22Rv1 (cell line): ENCODE measurements around the gene ARAP1.

ENCODE experiments used
- H3K27ac ChIP-seq: fragments of 450-650 bp; 2 replicates; pipeline ENCODE4 v1.5.1; 2017
- CTCF ChIP-seq: fragments of 450-650 bp; IDR thresholded peaks from 2 replicates; pipeline ENCODE4 v1.5.1; 2017; ENCODE audit warnings: mild to moderate bottlenecking
- ZFX ChIP-seq: fragments of 450-650 bp; IDR thresholded peaks from 2 replicates; pipeline ENCODE4 v1.6.1; 2017; ENCODE audit warnings: antibody characterized with exemption, borderline replicate concordance

Gene ARAP1

DNA sequence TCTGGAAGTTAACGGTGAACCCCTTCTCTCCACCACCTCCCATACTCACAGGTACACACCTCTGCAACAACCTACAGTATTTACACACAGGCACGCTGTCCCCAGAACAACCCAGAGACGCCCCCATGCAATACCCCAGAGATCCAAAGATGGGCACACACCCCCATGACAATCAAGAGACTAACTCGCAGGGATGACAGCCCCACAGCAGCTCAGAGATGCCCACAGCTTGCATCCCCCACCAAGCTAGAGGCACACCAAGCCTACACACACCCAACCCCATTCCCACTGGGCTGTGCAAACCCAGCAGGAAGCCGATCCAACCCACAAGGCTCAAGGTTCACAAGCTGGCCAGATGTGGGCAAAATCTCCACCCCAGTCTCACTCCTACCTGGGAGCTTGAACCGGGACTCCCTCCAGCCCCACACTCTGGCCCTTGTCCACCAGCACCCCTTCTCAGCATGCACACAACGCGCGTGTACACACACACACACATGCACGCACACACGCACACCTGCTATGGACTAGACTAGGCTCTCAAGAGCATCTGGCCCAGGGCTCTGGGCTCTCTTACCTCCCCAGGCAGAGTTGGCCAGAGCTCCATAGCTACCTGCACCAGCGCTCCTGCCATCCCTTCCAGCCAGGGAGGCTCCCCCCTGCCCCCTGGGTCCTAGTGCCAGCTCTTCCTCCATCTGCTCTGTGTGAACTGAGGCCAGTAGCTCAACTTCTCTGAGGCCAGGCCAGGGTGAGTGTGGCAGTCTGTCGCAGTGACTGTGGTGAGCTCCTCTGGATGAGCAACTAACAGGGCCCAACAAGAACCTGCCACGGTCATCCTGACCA is 30.1 kb upstream of the ARAP1 start:
- peak overlapping the region; percentile 98 for H3K27ac ChIP-seq
- TF ChIP-seq ZFX, result no peak
- TF ChIP-seq CTCF, result no peak

GRCh38 chr11:72781313-72782080 is 29.3 kb upstream of the ARAP1 start:
- H3K27ac ChIP-seq, result peak overlapping the region; percentile 98

DNA sequence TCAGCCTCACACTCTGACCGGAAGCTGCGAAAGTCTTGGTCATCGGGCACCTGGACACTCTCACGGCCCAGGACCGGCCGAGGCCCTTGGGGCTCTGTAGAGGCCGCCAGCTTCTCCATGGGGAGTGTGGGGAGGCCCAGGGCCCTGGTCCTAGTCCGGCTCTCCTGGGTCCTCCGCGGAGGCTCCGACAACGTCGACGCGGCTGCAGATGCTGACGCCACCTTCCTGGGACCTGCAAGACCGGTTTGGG is 28.8 kb upstream of the ARAP1 start:
- TF ChIP-seq ZFX (no peak), CTCF (no peak)
- peak overlapping the region; percentile 98 for H3K27ac ChIP-seq

More at GRCh38 chr11:72781313-72782080, 29.3 kb upstream of the ARAP1 start:
- no peak for TF ChIP-seq CTCF
- TF ChIP-seq ZFX, result no peak

GRCh38 chr11:72780296-72781062 is 28.3 kb upstream of the ARAP1 start:
- peak overlapping the region; percentile 98 for H3K27ac ChIP-seq
- TF ChIP-seq CTCF (no peak), ZFX (no peak)

GRCh38 chr11:72779495-72780128 is 27.4 kb upstream of the ARAP1 start:
- peak overlapping the region; percentile 98 for H3K27ac ChIP-seq
- no peak for TF ChIP-seq ZFX
- TF ChIP-seq CTCF, result no peak

DNA sequence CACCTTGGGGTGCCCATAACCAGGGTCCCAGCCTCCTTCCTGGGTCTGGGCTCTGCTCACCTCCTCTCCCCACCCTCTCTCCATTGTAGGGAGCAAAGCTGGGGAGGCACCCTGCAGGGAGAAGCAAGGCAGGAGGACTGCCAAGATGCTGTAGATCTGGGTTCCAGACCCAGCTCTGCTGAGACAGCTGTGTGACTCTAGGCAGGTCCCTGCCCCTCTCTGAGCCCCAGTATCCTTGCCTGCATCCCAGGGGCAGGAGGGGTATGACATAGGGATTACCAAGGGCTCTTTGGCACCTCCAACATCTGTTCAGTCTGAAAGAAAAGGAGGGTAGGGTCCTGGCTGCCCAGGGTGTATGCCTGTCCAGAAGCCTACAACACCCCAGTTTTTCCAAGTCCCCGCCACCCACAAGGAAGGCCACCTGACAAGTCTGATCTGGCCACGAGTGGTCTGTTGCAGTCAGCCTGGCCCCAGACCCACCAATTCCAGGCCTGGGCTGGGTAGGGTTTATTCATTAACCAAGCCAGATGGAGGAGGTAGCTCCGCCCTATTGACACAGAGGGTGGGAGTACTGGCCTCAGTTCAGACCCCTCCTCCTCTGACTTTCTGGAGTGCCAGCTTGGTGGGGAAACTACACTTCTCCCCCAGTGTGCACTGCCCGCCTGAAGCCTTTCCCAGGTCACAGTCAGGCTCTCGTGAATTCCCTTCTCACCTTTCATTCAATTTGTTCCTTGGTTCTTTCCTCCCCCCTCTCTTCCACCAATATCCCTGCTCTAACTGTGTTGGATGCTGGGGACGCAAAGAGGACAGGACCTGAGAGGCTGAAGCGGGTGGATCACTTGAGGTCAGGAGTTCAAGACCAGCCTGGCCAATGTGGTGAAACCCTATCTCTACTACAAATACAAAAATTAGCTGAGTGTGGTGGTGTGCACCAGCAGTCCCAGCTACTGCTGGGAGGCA is 26.6 kb upstream of the ARAP1 start:
- peak overlapping the region; percentile 98 for H3K27ac ChIP-seq
- TF ChIP-seq ZFX, result no peak
- no peak for TF ChIP-seq CTCF
